Fibroblast of skin of scalp (primary cell): Measurements from ENCODE around the gene TNFAIP8.
"Not testable (repeated sequence)": the region's sequence is repeated elsewhere in the genome, so short reads cannot be mapped to it uniquely, and the experiment has no call there.

Experiments
- DNase-seq: peaks from one replicate; pipeline ENCODE4 v3.0.0-alpha.2; 2013

The TNFAIP8 gene

GRCh38 chr5:119428166-119428565 is 72.3 kb downstream of the TNFAIP8 start:
- DNase-seq: not testable (repeated sequence)

GRCh38 chr5:119428574-119428973 is 72.8 kb downstream of the TNFAIP8 start:
- DNase-seq: not testable (repeated sequence)

- not testable (repeated sequence) for DNase-seq
Observed at GRCh38 chr5:119432674-119433237, 76.9 kb downstream of the TNFAIP8 start.

- peak; percentile 40 for DNase-seq
Observed at GRCh38 chr5:119435436-119436132, 79.8 kb downstream of the TNFAIP8 start.

- DNase-seq: not testable (repeated sequence)
Observed at GRCh38 chr5:119437785-119438586, 82.2 kb downstream of the TNFAIP8 start.

- not testable (repeated sequence) for DNase-seq
Observed at GRCh38 chr5:119438587-119438917, 82.7 kb downstream of the TNFAIP8 start.

GRCh38 chr5:119439140-119439631 is 83.4 kb downstream of the TNFAIP8 start:
- no peak for DNase-seq

GRCh38 chr5:119439632-119440031 is 83.8 kb downstream of the TNFAIP8 start:
- DNase-seq: not testable (repeated sequence)

- not testable (repeated sequence) for DNase-seq
Observed at GRCh38 chr5:119444643-119445042, 88.8 kb downstream of the TNFAIP8 start.

GRCh38 chr5:119445544-119445943 is 89.7 kb downstream of the TNFAIP8 start:
- DNase-seq: no peak
